OCI-LY3 (cell line): ENCODE data around the gene GATA1.

Source experiments
- CTCF ChIP-seq: fragments of 200-600, 300-600 bp; sonication (generic); IDR thresholded peaks from 2 replicates; pipeline ENCODE4 v1.5.1; 2014; ENCODE audit warnings: antibody characterized with exemption, low read length, low read depth
- EZH2phosphoT487 ChIP-seq: fragments of 200-600 bp; shearing (Covaris generic); IDR thresholded peaks from 2 replicates; pipeline ENCODE4 v1.6.1; 2018; ENCODE audit warnings: antibody characterized with exemption, mixed run types, low read depth

DNA sequence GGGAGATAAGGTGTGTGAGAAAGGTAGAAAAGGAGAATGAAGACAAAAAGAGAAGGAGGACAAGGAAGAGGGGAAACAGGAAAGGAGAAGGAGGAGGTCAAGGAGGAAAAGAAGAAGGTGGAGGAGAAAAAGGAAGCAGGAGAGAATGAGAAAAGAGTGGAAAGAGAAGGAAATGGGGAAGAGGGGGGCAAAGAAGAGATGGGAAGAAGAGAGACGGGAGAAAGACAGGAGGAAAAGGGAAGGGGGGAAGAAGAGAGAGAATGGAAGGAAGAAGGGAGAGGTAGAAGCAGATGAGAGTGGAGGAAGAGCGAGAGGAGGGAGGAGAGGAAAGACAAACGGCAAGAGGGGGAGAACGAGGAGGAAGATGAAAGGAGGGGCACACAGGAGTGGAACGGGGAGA is 4.1 kb downstream of the GATA1 start:
- no peak for TF ChIP-seq CTCF
- TF ChIP-seq EZH2phosphoT487 = no peak
